Natural killer cell (primary cell): ENCODE measurements around the gene STIP1. TPM values are rescaled to one million over a fixed set of nuclear protein-coding genes. Genes with fewer than 3 reads are reported as not detected.
A peak's percentile ranks its signal among the peaks of the same experiment; 100 is the strongest.

Experiments used
- ATAC-seq, 3 donors: fragments of 150-1000 bp in 2 of 3; fragments of 200-7000 bp in 1 of 3; cut with Tn5 transposase; 1 replicate in 1 of 3; 2 replicates in 2 of 3; pipeline ENCODE4 v1.10.0; 2021; ENCODE audit warnings: mild to moderate bottlenecking in 2 of 3, moderate library complexity in 2 of 3
- DNase-seq, 2 donors: peaks; one replicate each; pipeline versions ENCODE4 v3.0.0 to v3.0.0-alpha.2; 2013 to 2021; ENCODE audit warnings: mixed read lengths in 1 of 2
- H3K27ac ChIP-seq: one replicate; pipeline ENCODE4 v1.5.1; 2013; ENCODE audit warnings: mild to moderate bottlenecking, low read length
- H3K27me3 ChIP-seq: one replicate; pipeline ENCODE4 v1.6.1; 2013; ENCODE audit warnings: low read length; ENCODE audit not compliant: control insufficient read depth, insufficient read depth
- H3K36me3 ChIP-seq: one replicate; pipeline ENCODE4 v1.6.1; 2013; ENCODE audit warnings: low read length; ENCODE audit not compliant: control insufficient read depth, insufficient read depth
- H3K4me1 ChIP-seq: one replicate; pipeline ENCODE4 v1.6.1; 2013; ENCODE audit warnings: low read length; ENCODE audit not compliant: control insufficient read depth, insufficient read depth
- H3K4me3 ChIP-seq: one replicate; pipeline ENCODE4 v1.5.1; 2013; ENCODE audit warnings: low read length
- H3K9me3 ChIP-seq: one replicate; pipeline ENCODE4 v1.6.1; 2013; ENCODE audit warnings: low read length; ENCODE audit not compliant: control insufficient read depth, insufficient read depth
- H3K27ac Mint-ChIP-seq, 2 donors: one replicate each; pipeline ENCODE4 v1.8.0; 2022; ENCODE audit warnings: mild to moderate bottlenecking in 2 of 2, mixed read lengths in 2 of 2, moderate library complexity in 1 of 2
- H3K27me3 Mint-ChIP-seq, 2 donors: one replicate each; pipeline ENCODE4 v1.8.0; 2022; ENCODE audit warnings: low read depth in 2 of 2, mixed read lengths in 2 of 2
- H3K36me3 Mint-ChIP-seq: one replicate; pipeline ENCODE4 v1.8.0; 2022; ENCODE audit warnings: mixed read lengths
- H3K4me1 Mint-ChIP-seq, 2 donors: one replicate each; pipeline ENCODE4 v1.8.0; 2022; ENCODE audit warnings: mixed read lengths in 2 of 2
- H3K4me3 Mint-ChIP-seq: one replicate; pipeline ENCODE4 v1.8.0; 2022; ENCODE audit warnings: mild to moderate bottlenecking, moderate library complexity, mixed read lengths
- H3K9me3 Mint-ChIP-seq, 2 donors: one replicate each; pipeline ENCODE4 v1.8.0; 2022; ENCODE audit warnings: mixed read lengths in 2 of 2
- WGBS: methylation state at CpG from one replicate; pipeline ENCODE4 v1.1.7; 2013; ENCODE audit warnings: missing lambda C conversion rate; ENCODE audit not compliant: insufficient coverage; 5-methylcytosine and 5-hydroxymethylcytosine counted together
- intact Hi-C: fragments of 100-400 bp; cut with micrococcal nuclease; formaldehyde crosslinking; loops from one replicate; pipeline ENCODE4 v1.14.2; 2022
- total RNA-seq, 4 donors: library from RNA; stranded (reverse); fragments of 120-200 nt in 1 of 4; gene quantifications; one replicate each; pipeline versions ENCODE4 v1.2.3 to v1.2.4, GENCODE V29; 2013 to 2022
- TF ChIP-seq, protein P1 (sequence below): fragments of 200-600 bp; IDR thresholded peaks from one replicate; pipeline ENCODE4 v1.8.0; 2022; ENCODE audit warnings: antibody characterized with exemption

The STIP1 gene
- total RNA-seq, 3 donors from 2014 or later (not counting 1 experiment from before 2014, with no cell fraction given) = 80.9 to 110 (median 85.1) TPM

GRCh38 chr11:64216879-64217278 lies 30.9 kb downstream of the STIP1 start:
- Histone ChIP-seq H3K9me3 (no peaks in the 10 kb centered on the region), H3K27me3 (no peaks in the 10 kb centered on the region), H3K27ac (no peak overlapping the region), H3K4me1 (peaks cover 6% of the 10 kb centered on the region), H3K4me3 (no peak overlapping the region), H3K36me3 (peaks cover 62% of the 10 kb centered on the region)
- intact Hi-C loops = no loop called here
- Mint-ChIP-seq H3K27me3 (no peaks in the 10 kb centered on the region), H3K4me3 (no peak overlapping the region), H3K9me3 (no peaks in the 10 kb centered on the region), H3K27ac (peak overlapping the region in 1 of 2 donors; percentile 21), H3K36me3 (peaks cover 8% of the 10 kb centered on the region), H3K4me1 (peaks cover 15 to 20% of the 10 kb centered on the region in 2 donors)
- TF ChIP-seq, protein P1, sequence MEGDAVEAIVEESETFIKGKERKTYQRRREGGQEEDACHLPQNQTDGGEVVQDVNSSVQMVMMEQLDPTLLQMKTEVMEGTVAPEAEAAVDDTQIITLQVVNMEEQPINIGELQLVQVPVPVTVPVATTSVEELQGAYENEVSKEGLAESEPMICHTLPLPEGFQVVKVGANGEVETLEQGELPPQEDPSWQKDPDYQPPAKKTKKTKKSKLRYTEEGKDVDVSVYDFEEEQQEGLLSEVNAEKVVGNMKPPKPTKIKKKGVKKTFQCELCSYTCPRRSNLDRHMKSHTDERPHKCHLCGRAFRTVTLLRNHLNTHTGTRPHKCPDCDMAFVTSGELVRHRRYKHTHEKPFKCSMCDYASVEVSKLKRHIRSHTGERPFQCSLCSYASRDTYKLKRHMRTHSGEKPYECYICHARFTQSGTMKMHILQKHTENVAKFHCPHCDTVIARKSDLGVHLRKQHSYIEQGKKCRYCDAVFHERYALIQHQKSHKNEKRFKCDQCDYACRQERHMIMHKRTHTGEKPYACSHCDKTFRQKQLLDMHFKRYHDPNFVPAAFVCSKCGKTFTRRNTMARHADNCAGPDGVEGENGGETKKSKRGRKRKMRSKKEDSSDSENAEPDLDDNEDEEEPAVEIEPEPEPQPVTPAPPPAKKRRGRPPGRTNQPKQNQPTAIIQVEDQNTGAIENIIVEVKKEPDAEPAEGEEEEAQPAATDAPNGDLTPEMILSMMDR = no peak
- no peak for ATAC-seq
- DNase-seq = peak in 1 of 2 donors; percentile 25
- 87% methylated on average over 6 of the region's 6 CpGs for WGBS

GRCh38 chr11:64218628-64219353 lies 32.8 kb downstream of the STIP1 start:
- 97% methylated on average over 10 of the region's 11 CpGs for WGBS
- Mint-ChIP-seq H3K27ac (peak overlapping the region in 1 of 2 donors; percentile 66), H3K36me3 (no peaks in the 10 kb centered on the region)

DNA sequence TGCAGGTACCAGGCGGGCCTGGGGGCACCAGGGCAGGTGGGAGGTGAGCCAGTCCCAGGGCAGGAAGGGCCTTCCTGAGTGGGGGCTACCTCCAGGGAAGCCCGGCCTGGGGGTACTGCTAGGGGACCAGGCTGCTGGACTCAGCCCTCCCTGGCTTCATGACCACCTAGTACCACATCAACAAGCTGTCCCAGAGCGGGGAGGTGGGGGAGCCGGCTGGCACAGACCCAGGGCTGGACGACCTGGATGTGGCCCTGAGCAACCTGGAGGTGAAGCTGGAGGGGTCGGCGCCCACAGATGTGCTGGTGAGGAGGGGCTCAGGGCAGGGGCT lies 33.3 kb downstream of the STIP1 start:
- H3K36me3 Mint-ChIP-seq = no peaks in the 10 kb centered on the region
- no peak overlapping the region for H3K27ac ChIP-seq
- H3K27me3 ChIP-seq = no peaks in the 10 kb centered on the region
- no peak for DNase-seq
- 98% methylated on average over 7 of the region's 7 CpGs for WGBS
- no peak overlapping the region for H3K4me3 ChIP-seq
- H3K9me3 ChIP-seq = no peaks in the 10 kb centered on the region
- intact Hi-C loops = no loop called here
- ATAC-seq = no peak
- H3K27me3 Mint-ChIP-seq = no peaks in the 10 kb centered on the region
- no peaks in the 10 kb centered on the region for H3K9me3 Mint-ChIP-seq
- peaks cover 69% of the 10 kb centered on the region for H3K36me3 ChIP-seq
- TF ChIP-seq, protein P1 = no peak
- H3K27ac Mint-ChIP-seq = no peak overlapping the region
- no peak overlapping the region for H3K4me3 Mint-ChIP-seq
- peaks cover 6% of the 10 kb centered on the region for H3K4me1 ChIP-seq
- H3K4me1 Mint-ChIP-seq = peaks cover 5 to 15% of the 10 kb centered on the region in 2 donors

More at GRCh38 chr11:64218628-64219353, 32.8 kb downstream of the STIP1 start:
- intact Hi-C loops = no loop called here
- H3K36me3 ChIP-seq = peaks cover 66% of the 10 kb centered on the region
- Mint-ChIP-seq H3K27me3 (no peaks in the 10 kb centered on the region), H3K4me1 (peaks cover 5 to 16% of the 10 kb centered on the region in 2 donors), H3K4me3 (no peak overlapping the region), H3K9me3 (no peaks in the 10 kb centered on the region)
- ATAC-seq = no peak
- TF ChIP-seq, protein P1 = no peak
- peaks cover 6% of the 10 kb centered on the region for H3K4me1 ChIP-seq
- no peak for DNase-seq
- H3K4me3 ChIP-seq = no peak overlapping the region
- H3K27me3 ChIP-seq = no peaks in the 10 kb centered on the region
- H3K27ac ChIP-seq = no peak overlapping the region
- H3K9me3 ChIP-seq = no peaks in the 10 kb centered on the region

GRCh38 chr11:64219755-64220154 lies 33.8 kb downstream of the STIP1 start:
- no peak overlapping the region for H3K27ac Mint-ChIP-seq
- peaks cover 67% of the 10 kb centered on the region for H3K36me3 ChIP-seq
- H3K4me3 ChIP-seq = no peak overlapping the region
- H3K27me3 Mint-ChIP-seq = no peaks in the 10 kb centered on the region
- ATAC-seq (no peak), DNase-seq (no peak)
- TF ChIP-seq, protein P1 = no peak
- intact Hi-C loops = no loop called here
- 94% methylated on average over 10 of the region's 10 CpGs for WGBS
- no peak overlapping the region for H3K4me3 Mint-ChIP-seq
- H3K9me3 ChIP-seq = no peaks in the 10 kb centered on the region
- H3K9me3 Mint-ChIP-seq = no peaks in the 10 kb centered on the region
- peaks cover 5 to 17% of the 10 kb centered on the region in 2 donors for H3K4me1 Mint-ChIP-seq
- H3K27me3 ChIP-seq = no peaks in the 10 kb centered on the region
- peaks cover 9% of the 10 kb centered on the region for H3K4me1 ChIP-seq
- H3K36me3 Mint-ChIP-seq = no peaks in the 10 kb centered on the region
- no peak overlapping the region for H3K27ac ChIP-seq
